Natural killer cell treated with Interleukin-12 subunit alpha and Interleukin-12 subunit beta and Interleukin-15 and Interleukin-18, amount 100 ng/mL, for 72 hours (primary cell): Measurements from ENCODE around the gene ARRDC4. TPM values are rescaled to one million over a fixed set of nuclear protein-coding genes. Genes with fewer than 3 reads are reported as not detected.

ENCODE experiments used
- ATAC-seq, 2 donors: fragments of 150-1000 bp; cut with Tn5 transposase in 1 of 2; sonication (Bioruptor Pico), chemical (Tn5 transposase) in 1 of 2; 2 replicates each; pipeline ENCODE4 v1.10.0; 2021
- DNase-seq: peaks from one replicate; pipeline ENCODE4 v3.0.0; 2022; ENCODE audit warnings: low spot score
- H3K27ac Mint-ChIP-seq, 2 donors: 1 replicate in 1 of 2; 2 replicates in 1 of 2; pipeline ENCODE4 v1.8.0; 2022; ENCODE audit warnings: mixed read lengths in 2 of 2, mild to moderate bottlenecking in 1 of 2, moderate library complexity in 1 of 2
- H3K27me3 Mint-ChIP-seq, 2 donors: 1 replicate in 1 of 2; 2 replicates in 1 of 2; pipeline ENCODE4 v1.8.0; 2022; ENCODE audit warnings: mixed read lengths in 2 of 2
- H3K36me3 Mint-ChIP-seq: one replicate; pipeline ENCODE4 v1.8.0; 2022; ENCODE audit warnings: mixed read lengths
- H3K4me1 Mint-ChIP-seq, 2 donors: 1 replicate in 1 of 2; 2 replicates in 1 of 2; pipeline ENCODE4 v1.8.0; 2022; ENCODE audit warnings: low read depth in 2 of 2, mixed read lengths in 2 of 2, mild to moderate bottlenecking in 1 of 2
- H3K4me3 Mint-ChIP-seq: one replicate; pipeline ENCODE4 v1.8.0; 2022; ENCODE audit warnings: mixed read lengths
- H3K9me3 Mint-ChIP-seq: 2 replicates; pipeline ENCODE4 v1.8.0; 2022; ENCODE audit warnings: mixed read lengths
- total RNA-seq, 2 donors: library from RNA; stranded (reverse); gene quantifications; one replicate each; pipeline ENCODE4 v1.2.3, GENCODE V29; 2022

ARRDC4 gene, protein sequence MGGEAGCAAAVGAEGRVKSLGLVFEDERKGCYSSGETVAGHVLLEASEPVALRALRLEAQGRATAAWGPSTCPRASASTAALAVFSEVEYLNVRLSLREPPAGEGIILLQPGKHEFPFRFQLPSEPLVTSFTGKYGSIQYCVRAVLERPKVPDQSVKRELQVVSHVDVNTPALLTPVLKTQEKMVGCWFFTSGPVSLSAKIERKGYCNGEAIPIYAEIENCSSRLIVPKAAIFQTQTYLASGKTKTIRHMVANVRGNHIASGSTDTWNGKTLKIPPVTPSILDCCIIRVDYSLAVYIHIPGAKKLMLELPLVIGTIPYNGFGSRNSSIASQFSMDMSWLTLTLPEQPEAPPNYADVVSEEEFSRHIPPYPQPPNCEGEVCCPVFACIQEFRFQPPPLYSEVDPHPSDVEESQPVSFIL
- 1 to 10 TPM in 1 of 2 donors, under 1 TPM in 1; 0.64 to 1.4 TPM for total RNA-seq

DNA sequence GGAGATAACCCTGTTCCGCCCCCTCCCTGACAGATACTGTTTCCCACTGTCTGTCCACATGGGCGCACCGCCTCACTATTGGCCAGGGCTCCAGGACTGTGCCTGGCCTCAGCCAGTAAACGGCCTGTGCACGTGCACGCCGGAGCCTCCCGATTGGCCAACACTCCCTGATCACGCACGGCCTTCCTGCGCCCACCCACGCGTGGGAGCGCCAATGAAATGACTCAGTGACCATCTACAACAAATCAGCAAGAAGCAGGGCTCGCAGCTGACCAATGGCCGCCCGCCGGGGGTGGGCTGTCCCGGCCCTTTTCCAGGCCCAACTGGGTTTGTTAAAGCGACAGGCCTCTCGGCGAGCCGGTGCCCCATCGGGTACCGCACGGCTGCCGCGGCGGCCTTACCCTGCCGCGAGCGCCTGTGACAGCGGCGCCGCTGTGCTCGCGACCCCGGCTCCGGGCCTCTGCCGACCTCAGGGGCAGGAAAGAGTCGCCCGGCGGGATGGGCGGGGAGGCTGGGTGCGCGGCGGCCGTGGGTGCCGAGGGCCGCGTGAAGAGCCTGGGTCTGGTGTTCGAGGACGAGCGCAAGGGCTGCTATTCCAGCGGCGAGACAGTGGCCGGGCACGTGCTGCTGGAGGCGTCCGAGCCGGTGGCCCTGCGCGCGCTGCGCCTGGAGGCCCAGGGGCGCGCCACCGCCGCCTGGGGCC lies at the start of gene ARRDC4:
Gene ARRDC4 (plus strand): TSS at position 340 of the 703 bp plus-strand sequence. CDS start 159 bp downstream, at position 499.
- no peaks in the 10 kb centered on the region for H3K36me3 Mint-ChIP-seq
- H3K27ac Mint-ChIP-seq: peak within 1 kb of the TSS; percentile 77 to 83
- peak within 1 kb of the TSS; percentile 79 for H3K4me3 Mint-ChIP-seq
- peak; percentile 100 for DNase-seq
- H3K4me1 Mint-ChIP-seq: peaks cover 22 to 23% of the 10 kb centered on the region in 2 donors
- ATAC-seq: peak; percentile 99
- H3K27me3 Mint-ChIP-seq: no peaks in the 10 kb centered on the region
- H3K9me3 Mint-ChIP-seq: no peaks in the 10 kb centered on the region

DNA sequence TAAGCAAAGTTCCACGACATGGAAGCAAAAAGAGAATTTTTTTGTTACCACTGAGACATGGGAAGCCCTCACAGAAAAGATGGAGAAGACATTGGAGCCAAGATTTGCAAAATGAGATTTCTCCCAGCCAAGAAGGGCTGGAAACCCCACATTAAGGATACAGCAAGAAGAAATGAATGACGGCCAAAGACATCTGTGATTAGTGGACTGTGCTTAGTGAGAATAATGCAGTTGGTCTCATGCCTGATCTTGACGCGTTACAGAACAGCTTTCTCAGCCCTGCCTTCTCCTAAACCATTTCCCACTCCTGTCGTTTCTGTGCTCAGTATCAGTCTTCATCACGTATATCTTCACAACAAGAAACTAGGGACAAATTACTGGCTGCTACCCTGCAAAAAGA lies 45.8 kb upstream of the ARRDC4 start:
- H3K27me3 Mint-ChIP-seq: peaks cover 32 to 41% of the 10 kb centered on the region in 2 donors
- no peak for ATAC-seq
- H3K4me1 Mint-ChIP-seq: no peaks in the 10 kb centered on the region

DNA sequence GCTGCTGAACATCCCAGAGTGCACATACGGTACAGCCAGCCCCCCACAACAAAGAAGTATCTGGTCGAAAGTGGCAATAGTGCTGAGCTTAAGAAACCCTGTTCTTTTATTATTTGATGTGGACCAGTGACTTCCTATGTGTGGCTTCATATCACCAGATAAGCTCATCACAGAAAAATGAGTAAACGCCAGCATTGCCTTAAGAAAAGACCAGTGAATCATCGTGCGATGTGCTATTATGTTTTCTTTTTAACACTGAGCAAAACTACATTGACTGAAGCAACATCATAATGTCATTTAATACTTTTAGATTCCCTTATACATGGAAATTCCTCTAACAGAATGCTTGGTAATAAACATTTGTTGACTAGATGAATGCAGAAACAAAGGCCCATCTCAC lies 45.2 kb upstream of the ARRDC4 start:
- H3K4me1 Mint-ChIP-seq: no peaks in the 10 kb centered on the region
- no peak for ATAC-seq
- H3K27me3 Mint-ChIP-seq: peaks cover 30 to 41% of the 10 kb centered on the region in 2 donors

More for the DNA sequence above, 45.8 kb upstream of the ARRDC4 start:
- DNase-seq: no peak
- Mint-ChIP-seq H3K4me3 (no peak overlapping the region), H3K36me3 (no peaks in the 10 kb centered on the region), H3K9me3 (no peaks in the 10 kb centered on the region), H3K27ac (no peak overlapping the region)

DNA sequence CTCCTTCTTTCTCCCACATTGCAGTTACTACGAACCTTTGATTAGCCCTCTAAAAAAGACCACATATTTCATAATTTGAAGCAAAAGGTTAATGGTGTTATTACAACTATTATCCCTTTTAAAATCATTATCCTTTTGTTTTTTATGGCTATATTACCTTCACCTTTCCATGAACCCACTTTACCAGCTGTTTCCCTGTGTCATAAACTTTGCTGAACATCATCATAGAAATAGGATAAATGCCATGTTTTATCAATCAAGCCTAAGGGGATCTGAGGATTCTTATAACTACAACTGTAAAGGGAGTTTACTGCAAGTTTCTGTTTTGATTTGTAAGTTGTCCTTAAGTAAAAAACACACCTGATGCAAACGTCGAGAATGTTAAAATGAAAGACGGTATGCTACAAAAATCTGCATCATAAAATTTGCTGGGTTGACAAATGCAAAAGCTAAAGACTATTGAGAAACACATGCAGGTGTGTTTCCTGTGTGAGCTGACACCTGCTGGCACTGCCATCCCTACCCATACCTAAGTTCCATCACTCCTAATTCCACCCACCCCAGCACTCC lies 39.1 kb upstream of the ARRDC4 start:
- Mint-ChIP-seq H3K4me1 (no peaks in the 10 kb centered on the region), H3K27me3 (peaks cover 23 to 41% of the 10 kb centered on the region in 2 donors), H3K9me3 (no peaks in the 10 kb centered on the region), H3K4me3 (no peak overlapping the region), H3K27ac (no peak overlapping the region), H3K36me3 (peaks cover 4% of the 10 kb centered on the region)
- no peak for DNase-seq
- ATAC-seq: no peak

More for the DNA sequence above, 45.2 kb upstream of the ARRDC4 start:
- Mint-ChIP-seq H3K4me3 (no peak overlapping the region), H3K27ac (no peak overlapping the region), H3K36me3 (no peaks in the 10 kb centered on the region), H3K9me3 (no peaks in the 10 kb centered on the region)
- no peak for DNase-seq

DNA sequence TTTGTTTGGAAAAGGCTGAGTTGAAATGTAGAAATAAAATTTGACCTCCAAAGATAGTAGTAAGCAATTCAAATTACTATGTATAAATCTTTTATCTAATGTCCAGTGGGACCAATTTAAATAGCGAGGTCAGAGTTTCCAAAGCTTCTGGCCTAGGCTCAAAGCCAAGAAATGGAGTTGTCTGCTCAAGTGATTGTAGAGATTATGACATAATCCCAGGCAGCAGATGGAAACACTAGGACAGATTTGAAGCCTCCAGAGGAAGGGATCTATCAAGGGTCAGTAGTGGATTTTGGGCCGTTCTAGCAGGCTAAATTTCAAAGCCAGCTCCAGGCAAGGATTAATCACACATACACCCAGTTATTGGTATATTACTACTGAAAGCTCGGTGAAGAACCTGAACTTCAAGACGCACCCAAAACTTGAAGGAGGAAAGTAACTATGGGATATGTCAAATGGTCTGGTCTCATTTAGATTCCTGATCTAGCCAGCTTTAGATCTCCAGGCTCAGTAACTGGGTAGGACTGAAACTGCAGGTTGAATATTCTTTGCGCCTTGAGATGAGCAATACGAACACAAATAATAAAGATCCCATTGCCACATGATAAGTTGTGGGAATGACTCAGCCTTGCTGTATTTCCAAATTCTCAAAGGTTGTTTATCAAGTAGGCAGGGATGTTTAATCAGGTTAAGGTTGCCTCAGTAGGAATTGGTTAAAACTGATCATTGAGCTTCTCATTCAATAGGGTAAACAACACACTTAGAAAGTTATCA lies 30.9 kb upstream of the ARRDC4 start:
- no peak overlapping the region for H3K27ac Mint-ChIP-seq

DNA sequence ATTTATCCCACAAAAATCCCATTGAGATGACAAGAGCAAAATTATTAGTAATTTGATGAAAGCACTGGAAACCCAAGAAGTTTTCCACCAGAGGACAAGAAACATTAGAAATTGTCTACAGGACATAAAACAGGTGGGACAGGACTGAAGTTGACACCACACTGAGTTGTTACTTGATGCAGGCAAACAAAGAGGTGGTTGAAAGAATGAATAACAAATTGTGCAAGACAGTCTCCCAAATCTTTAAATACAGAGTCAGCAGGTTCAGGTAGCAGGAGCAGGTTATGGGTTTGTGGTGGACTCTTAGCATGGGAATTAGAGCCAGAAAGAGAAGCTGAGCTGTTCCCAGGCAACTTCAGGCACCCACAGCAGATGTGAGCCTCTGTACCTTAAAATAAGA lies 30.3 kb upstream of the ARRDC4 start:
- H3K9me3 Mint-ChIP-seq: no peaks in the 10 kb centered on the region
- H3K27me3 Mint-ChIP-seq: peaks cover 20 to 26% of the 10 kb centered on the region in 2 donors
- H3K4me1 Mint-ChIP-seq: no peaks in the 10 kb centered on the region
- ATAC-seq (no peak), DNase-seq (no peak)
- H3K27ac Mint-ChIP-seq: no peak overlapping the region
- no peaks in the 10 kb centered on the region for H3K36me3 Mint-ChIP-seq
- no peak overlapping the region for H3K4me3 Mint-ChIP-seq

More for the DNA sequence above, 30.9 kb upstream of the ARRDC4 start:
- H3K4me3 Mint-ChIP-seq: no peak overlapping the region
- DNase-seq (no peak), ATAC-seq (no peak)
- no peaks in the 10 kb centered on the region for H3K36me3 Mint-ChIP-seq
- H3K27me3 Mint-ChIP-seq: peaks cover 20 to 29% of the 10 kb centered on the region in 2 donors
- H3K9me3 Mint-ChIP-seq: no peaks in the 10 kb centered on the region
- H3K4me1 Mint-ChIP-seq: no peaks in the 10 kb centered on the region

DNA sequence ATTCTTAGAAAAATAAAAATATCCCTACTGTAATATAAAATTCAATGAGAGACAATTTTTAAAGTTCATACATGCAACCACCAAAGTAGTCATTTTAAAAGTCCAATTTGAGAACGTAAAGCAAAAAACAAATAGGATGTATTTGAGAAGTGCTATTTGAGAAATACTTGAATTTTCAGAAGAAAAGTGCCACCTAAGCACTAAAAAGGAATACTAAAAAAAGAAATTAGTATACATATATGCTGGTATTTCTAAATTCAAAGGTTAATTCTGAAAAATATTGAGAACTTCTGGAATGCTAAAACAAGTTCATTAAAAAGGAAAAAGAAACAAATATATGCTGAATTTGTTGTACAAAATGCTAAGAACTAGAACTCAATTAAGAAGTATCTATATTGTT lies 29.2 kb upstream of the ARRDC4 start:
- no peak for ATAC-seq
- Mint-ChIP-seq H3K27ac (no peak overlapping the region), H3K4me1 (no peaks in the 10 kb centered on the region), H3K36me3 (no peaks in the 10 kb centered on the region), H3K4me3 (no peak overlapping the region), H3K9me3 (no peaks in the 10 kb centered on the region), H3K27me3 (peaks cover 20 to 21% of the 10 kb centered on the region in 2 donors)
- no peak for DNase-seq

DNA sequence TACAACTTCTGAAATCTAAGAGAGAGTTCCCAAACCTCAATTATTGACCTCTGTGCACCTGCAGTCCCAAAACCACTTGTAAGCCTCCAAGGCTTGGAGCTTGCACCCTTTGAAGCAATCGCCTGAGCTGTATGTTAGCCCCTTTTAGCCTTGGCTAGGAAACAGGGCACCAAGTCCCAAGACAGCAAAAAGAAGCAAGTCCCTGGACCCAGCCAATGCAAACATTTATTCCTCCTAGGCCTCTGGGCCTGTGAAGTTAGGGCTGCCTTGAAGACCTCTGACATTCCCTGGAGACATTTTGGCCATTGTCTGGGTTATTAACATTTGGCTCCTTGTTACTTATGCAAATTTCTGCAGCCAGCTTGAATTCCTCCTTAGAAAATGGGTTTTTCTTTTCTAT lies 26.9 kb upstream of the ARRDC4 start:
- no peak overlapping the region for H3K4me3 Mint-ChIP-seq
- DNase-seq (no peak), ATAC-seq (no peak)
- H3K9me3 Mint-ChIP-seq: no peaks in the 10 kb centered on the region
- peaks cover 13 to 19% of the 10 kb centered on the region in 2 donors for H3K27me3 Mint-ChIP-seq
- H3K36me3 Mint-ChIP-seq: no peaks in the 10 kb centered on the region
- H3K27ac Mint-ChIP-seq: no peak overlapping the region
- H3K4me1 Mint-ChIP-seq: no peaks in the 10 kb centered on the region

DNA sequence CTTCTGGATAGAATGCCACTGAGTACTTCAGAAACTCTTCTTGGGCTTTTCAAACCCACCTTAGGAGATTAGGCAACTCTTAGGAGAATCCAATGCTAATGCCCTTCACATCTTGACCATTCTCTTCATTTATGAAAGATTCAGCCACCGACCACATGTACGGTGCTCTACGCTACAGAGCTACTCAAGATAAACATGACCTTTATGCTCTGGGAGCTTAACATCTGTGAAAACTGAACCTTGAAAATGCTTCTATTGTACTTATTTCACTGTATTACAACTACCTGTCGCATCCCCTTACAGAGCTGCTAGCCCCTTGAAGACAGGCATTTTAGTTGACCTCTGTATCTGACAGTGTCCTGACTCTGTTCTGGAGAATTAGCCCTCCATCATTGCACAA lies 19.5 kb upstream of the ARRDC4 start:
- Mint-ChIP-seq H3K36me3 (no peaks in the 10 kb centered on the region), H3K27ac (no peak overlapping the region), H3K27me3 (peaks cover 1 to 6% of the 10 kb centered on the region in 2 donors), H3K4me3 (no peak overlapping the region), H3K4me1 (no peaks in the 10 kb centered on the region), H3K9me3 (no peaks in the 10 kb centered on the region)
- DNase-seq (no peak), ATAC-seq (no peak)

DNA sequence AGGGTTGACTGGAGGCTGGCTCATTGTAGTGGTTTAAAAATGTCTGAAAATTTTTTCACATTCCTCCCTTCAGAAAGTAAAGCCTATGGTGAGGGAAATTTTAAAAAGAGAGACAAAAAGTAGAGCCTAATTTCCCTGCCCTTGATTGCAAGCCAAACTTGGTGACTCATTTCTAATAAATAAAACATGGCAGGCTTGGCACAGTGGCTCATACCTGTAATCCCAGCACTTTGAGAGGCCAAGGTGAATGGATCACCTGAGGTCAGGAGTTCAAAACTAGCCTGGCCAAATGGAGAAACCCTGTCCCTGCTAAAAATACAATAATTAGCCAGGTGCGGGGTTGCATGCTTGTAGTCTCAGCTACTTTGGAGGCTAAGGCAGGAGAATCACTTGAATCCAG lies 18.9 kb upstream of the ARRDC4 start:
- Mint-ChIP-seq H3K27ac (no peak overlapping the region), H3K4me3 (no peak overlapping the region), H3K27me3 (peaks cover 5 to 8% of the 10 kb centered on the region in 2 donors), H3K36me3 (no peaks in the 10 kb centered on the region), H3K9me3 (no peaks in the 10 kb centered on the region), H3K4me1 (no peaks in the 10 kb centered on the region)
- DNase-seq (no peak), ATAC-seq (no peak)

DNA sequence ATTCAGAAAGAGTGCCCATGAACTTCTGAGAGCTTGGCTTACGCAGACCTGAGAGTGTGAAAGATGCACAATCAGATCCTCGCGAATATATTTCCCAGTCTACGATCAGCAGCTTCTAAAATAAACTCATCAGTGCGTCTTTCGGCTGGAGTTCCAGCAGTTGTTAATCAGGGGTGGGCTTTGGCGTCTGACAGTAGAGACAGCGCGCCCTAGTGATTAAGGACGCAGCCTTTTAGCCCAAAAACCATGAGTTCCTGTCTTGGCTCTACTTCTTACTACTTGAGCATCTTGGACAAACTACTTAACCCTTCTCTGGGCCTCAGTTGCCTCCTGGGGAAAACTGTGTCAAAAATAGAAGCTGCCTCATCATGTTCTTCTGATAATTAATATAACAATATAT lies 15.8 kb upstream of the ARRDC4 start:
- no peak for DNase-seq
- no peak overlapping the region for H3K4me3 Mint-ChIP-seq
- H3K9me3 Mint-ChIP-seq: no peaks in the 10 kb centered on the region
- ATAC-seq: no peak
- H3K27me3 Mint-ChIP-seq: peaks cover 5 to 7% of the 10 kb centered on the region in 2 donors
- H3K27ac Mint-ChIP-seq: no peak overlapping the region
- H3K36me3 Mint-ChIP-seq: no peaks in the 10 kb centered on the region
- no peaks in the 10 kb centered on the region for H3K4me1 Mint-ChIP-seq

DNA sequence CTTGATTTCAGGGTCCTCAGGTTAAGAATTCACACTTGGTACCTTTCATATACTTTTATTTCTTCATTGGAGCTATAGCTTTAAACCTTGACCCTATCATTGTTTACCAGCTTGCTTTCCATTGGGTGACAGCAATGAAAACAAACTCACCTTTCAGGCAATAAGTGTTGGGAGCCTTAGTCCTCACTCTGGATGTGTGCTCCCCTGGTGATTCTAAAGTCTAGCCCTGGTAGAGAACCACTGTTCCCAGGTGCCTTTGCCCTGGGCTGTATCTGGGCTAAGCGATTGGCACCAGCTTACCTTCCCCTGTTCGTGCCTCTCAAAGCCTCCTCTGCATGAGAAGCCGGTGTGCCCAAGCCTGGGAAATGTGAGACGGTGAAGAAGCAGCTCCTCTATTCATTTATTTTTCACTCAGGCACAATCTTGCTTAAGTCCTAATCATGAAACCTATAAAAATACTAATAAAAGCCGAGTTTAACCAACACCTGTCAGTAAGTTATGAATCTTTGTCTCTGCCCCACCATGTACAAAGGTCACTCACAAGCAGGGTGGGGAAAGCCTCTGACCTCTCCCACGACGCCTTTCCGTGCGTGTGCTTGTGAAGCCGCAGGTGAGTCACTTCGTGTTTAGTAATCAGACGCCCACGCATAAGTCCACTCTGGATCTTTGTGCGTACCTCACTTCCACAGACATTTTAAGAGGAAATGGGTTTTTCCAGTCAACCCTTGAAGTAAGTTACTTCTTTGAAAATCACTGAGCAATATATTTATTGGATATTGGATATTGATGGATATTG lies 12.8 kb upstream of the ARRDC4 start:
- Mint-ChIP-seq H3K9me3 (no peaks in the 10 kb centered on the region), H3K4me1 (no peaks in the 10 kb centered on the region), H3K27me3 (peaks cover 5 to 10% of the 10 kb centered on the region in 2 donors), H3K36me3 (no peaks in the 10 kb centered on the region), H3K4me3 (no peak overlapping the region), H3K27ac (no peak overlapping the region)
- DNase-seq: no peak
- ATAC-seq: no peak

DNA sequence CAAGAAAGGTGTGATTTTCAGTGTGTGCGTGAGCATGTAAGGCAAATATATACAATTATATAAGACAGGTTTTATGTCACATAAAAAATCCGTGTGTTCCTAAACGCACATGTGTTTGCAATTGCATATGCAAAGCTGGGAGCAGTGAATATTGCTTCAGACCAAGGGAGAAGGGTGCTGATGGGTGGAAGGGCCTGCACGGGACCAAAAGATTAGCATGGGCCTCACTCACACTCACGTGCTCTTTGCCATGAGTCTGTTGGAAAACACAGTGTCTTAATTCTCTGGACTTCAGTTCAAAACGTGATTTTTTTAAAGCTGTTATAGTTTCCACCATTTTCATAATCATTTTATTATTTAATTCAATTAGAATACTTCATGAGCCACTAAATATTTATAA lies 7.2 kb upstream of the ARRDC4 start:
- DNase-seq (no peak), ATAC-seq (no peak)
- peaks cover 0 to 9% of the 10 kb centered on the region in 2 donors for H3K27me3 Mint-ChIP-seq
- H3K9me3 Mint-ChIP-seq: no peaks in the 10 kb centered on the region
- H3K4me1 Mint-ChIP-seq: no peaks in the 10 kb centered on the region
- H3K27ac Mint-ChIP-seq: no peak overlapping the region
- no peak overlapping the region for H3K4me3 Mint-ChIP-seq
- no peaks in the 10 kb centered on the region for H3K36me3 Mint-ChIP-seq
